Spleen (tissue), 11 donors: ENCODE data around the gene HERPUD1. TPM values are rescaled to one million over a fixed set of nuclear protein-coding genes. Genes with fewer than 3 reads are reported as not detected.

Source experiments
- DNase-seq: peaks from one replicate; pipeline ENCODE4 v3.0.0-alpha.2; 2020
- H3K27ac ChIP-seq, 8 donors: fragments of 200-600 bp; sonication (generic) in 7 of 8; 1 replicate in 4 of 8; 2 replicates in 4 of 8; pipeline versions ENCODE4 v1.5.0 to v1.8.0; 2016 to 2021; ENCODE audit warnings: inconsistent platforms in 4 of 8, mild to moderate bottlenecking in 4 of 8, moderate library complexity in 1 of 8
- H3K27me3 ChIP-seq, 7 donors: fragments of 200-600 bp; sonication (generic) in 6 of 7; replicated peaks in 1 of 7; 1 replicate in 4 of 7; 2 replicates in 3 of 7; pipeline versions ENCODE4 v1.5.0 to v1.8.0; 2016 to 2021; ENCODE audit warnings: inconsistent platforms in 3 of 7, mild to moderate bottlenecking in 1 of 7
- H3K36me3 ChIP-seq, 6 donors: fragments of 200-600 bp; sonication (generic) in 5 of 6; 1 replicate in 4 of 6; 2 replicates in 2 of 6; pipeline versions ENCODE4 v1.5.0 to v1.8.0; 2016 to 2021; ENCODE audit warnings: inconsistent platforms in 2 of 6
- H3K4me1 ChIP-seq, 6 donors: fragments of 200-600 bp; sonication (generic) in 5 of 6; 1 replicate in 3 of 6; 2 replicates in 3 of 6; pipeline versions ENCODE4 v1.5.0 to v1.8.0; 2016 to 2021; ENCODE audit warnings: inconsistent platforms in 3 of 6
- H3K4me3 ChIP-seq, 8 donors: fragments of 200-600 bp; sonication (generic) in 7 of 8; 1 replicate in 4 of 8; 2 replicates in 4 of 8; pipeline versions ENCODE4 v1.5.0 to v1.8.0; 2016 to 2021; ENCODE audit warnings: inconsistent platforms in 4 of 8, mild to moderate bottlenecking in 4 of 8, moderate library complexity in 2 of 8
- H3K9me3 ChIP-seq, 8 donors: fragments of 200-600 bp; sonication (generic) in 7 of 8; 1 replicate in 4 of 8; 2 replicates in 4 of 8; pipeline versions ENCODE4 v1.5.0 to v1.8.0; 2016 to 2021; ENCODE audit warnings: inconsistent platforms in 4 of 8
- POLR2A ChIP-seq, 3 donors: fragments of 450-650 bp; IDR thresholded peaks; one replicate each; pipeline ENCODE4 v1.5.1; 2017; ENCODE audit warnings: antibody characterized with exemption in 3 of 3, mild to moderate bottlenecking in 1 of 3
- POLR2AphosphoS5 ChIP-seq, 3 donors: sonication (generic); formaldehyde crosslinking; IDR thresholded peaks; one replicate each; pipeline ENCODE4 v1.5.1; 2017; ENCODE audit warnings: antibody characterized with exemption in 3 of 3
- WGBS, 5 donors: extraction: QIAGEN DNeasy Blood & Tissue Kit in 3 of 5; methylation state at CpG; one replicate each; pipeline versions ENCODE4 v1.1.5 to v1.1.7; 2013 to 2018; 5-methylcytosine and 5-hydroxymethylcytosine counted together
- intact Hi-C: fragments of 100-400 bp; cut with DNase I; formaldehyde crosslinking; loops from one replicate; pipeline ENCODE4 v1.15.0; 2023; ENCODE audit warnings: low total_unique reads
- polyA plus RNA-seq, 3 donors: library from polyadenylated mRNA; stranded (reverse); fragments of 200-250 nt; gene quantifications; one replicate each; pipeline ENCODE4 v1.2.1, GENCODE V29; 2013
- total RNA-seq, 7 donors: library from RNA; depleted of rRNA in 3 of 7; stranded (reverse); fragments of >200 nt in 3 of 7; fragmentation: NEBNext Ultra II Directional in 4 of 7; extraction: Animal tissue kit (Norgen Biotek cat#: 25700) in 4 of 7; gene quantifications; one replicate each; pipeline versions ENCODE4 v1.1.0 to v1.2.1, GENCODE V29; 2016 to 2021
- TF ChIP-seq, protein P1 (sequence below), 11 experiments: fragments of 200-600 bp in 7 of 11; fragments of 450-650 bp in 4 of 11; sonication (generic) in 4 of 11; IDR thresholded peaks in 8 of 11; conservative IDR thresholded peaks in 3 of 11; 1 replicate in 7 of 11; 2 replicates in 4 of 11; pipeline versions ENCODE4 v1.4.0 to v1.8.0; 2016 to 2021; ENCODE audit warnings: antibody characterized with exemption in 11 of 11, inconsistent platforms in 4 of 11, mild to moderate bottlenecking in 1 of 11
- donor health status: healthy with polysubstance abuse.
- donor health status: DM: no; HTN: no; CAD: no; lungs with moderate emphysema.
- donor health status: DM: no; HTN: no; CAD: no.
- donor health status: Bipolar disorder and iron deficiency.
- donor health status: healthy.
- donor health status: DM: no; HTN: no; CAD: no.
- donor health status: DM: yes; HTN: yes; CAD: no.

HERPUD1 gene
- total and polyA plus RNA-seq, 10 donors: 84.1 to 370 (median 193) TPM

DNA sequence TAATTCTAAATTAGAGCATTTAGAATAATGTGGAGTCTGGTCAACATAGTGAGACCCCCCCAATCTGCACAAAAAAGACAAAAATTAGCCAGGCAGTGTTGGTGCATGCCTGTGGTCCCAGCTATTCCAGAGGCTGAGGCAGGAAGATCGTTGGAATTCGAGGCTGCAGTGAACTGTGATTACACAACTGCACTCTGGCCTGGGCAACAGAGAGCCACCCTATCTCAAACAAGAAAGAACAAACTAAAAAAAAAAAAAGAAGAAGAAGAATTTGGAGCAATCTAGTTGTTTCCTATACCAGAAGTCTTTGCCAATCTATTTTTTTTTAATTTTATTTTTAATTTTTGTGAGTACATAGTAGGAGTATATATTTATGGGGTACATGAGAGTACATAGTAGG lies 35.8 kb downstream of the HERPUD1 start:
- intact Hi-C loops: loop anchor here (10.0 kb wide), 2 partner anchors 77 to 207 kb away; no protein-coding TSS in a partner anchor
- peak overlapping the region in 1 of 8 donors; percentile 26 for H3K27ac ChIP-seq
- TF ChIP-seq, protein P1, sequence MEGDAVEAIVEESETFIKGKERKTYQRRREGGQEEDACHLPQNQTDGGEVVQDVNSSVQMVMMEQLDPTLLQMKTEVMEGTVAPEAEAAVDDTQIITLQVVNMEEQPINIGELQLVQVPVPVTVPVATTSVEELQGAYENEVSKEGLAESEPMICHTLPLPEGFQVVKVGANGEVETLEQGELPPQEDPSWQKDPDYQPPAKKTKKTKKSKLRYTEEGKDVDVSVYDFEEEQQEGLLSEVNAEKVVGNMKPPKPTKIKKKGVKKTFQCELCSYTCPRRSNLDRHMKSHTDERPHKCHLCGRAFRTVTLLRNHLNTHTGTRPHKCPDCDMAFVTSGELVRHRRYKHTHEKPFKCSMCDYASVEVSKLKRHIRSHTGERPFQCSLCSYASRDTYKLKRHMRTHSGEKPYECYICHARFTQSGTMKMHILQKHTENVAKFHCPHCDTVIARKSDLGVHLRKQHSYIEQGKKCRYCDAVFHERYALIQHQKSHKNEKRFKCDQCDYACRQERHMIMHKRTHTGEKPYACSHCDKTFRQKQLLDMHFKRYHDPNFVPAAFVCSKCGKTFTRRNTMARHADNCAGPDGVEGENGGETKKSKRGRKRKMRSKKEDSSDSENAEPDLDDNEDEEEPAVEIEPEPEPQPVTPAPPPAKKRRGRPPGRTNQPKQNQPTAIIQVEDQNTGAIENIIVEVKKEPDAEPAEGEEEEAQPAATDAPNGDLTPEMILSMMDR (IDR thresholded peaks at IDR 0.05 in 8 of 11, conservative IDR thresholded peaks at IDR 0.05 in 3 of 11): no peak
- TF ChIP-seq POLR2AphosphoS5 (IDR thresholded peaks at IDR 0.05): no peak
- TF ChIP-seq POLR2A (IDR thresholded peaks at IDR 0.05): no peak
- 42 to 55% (median 51%) methylated on average over 2 of the region's 2 CpGs for WGBS, 5 donors
- no peaks in the 10 kb centered on the region for H3K9me3 ChIP-seq
- peaks cover 15 to 82% (median 60%) of the 10 kb centered on the region in 6 donors for H3K4me1 ChIP-seq
- H3K27me3 ChIP-seq: no peaks in the 10 kb centered on the region
- H3K4me3 ChIP-seq: no peak overlapping the region
- H3K36me3 ChIP-seq: peaks cover 0 to 4% (median 0%) of the 10 kb centered on the region in 6 donors
- DNase-seq: no peak

DNA sequence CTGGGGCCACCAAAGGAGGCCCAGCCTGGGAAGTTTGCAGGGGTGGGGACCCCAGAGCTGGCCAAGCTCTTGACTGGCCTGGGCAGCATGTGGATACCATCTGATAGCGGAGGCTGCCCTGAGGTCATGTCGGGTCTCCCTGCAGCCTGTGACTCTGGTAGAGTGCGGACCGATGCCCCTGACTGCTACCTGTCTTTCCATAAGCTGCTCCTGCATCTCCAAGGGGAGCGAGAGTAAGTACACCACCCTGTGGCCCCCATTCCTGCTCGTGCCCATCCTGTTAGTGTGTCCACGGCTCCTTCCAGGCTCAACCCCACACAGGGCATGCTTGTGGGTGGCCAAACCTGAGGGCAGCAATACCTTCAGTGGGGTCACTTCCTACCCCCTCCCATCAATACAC lies 37.8 kb downstream of the HERPUD1 start:
- H3K4me1 ChIP-seq: peaks cover 13 to 83% (median 60%) of the 10 kb centered on the region in 6 donors
- intact Hi-C loops: loop anchor here (10.0 kb wide), 2 partner anchors 75 to 205 kb away; no protein-coding TSS in a partner anchor
- H3K27me3 ChIP-seq: no peaks in the 10 kb centered on the region
- peaks cover 0 to 4% (median 0%) of the 10 kb centered on the region in 6 donors for H3K36me3 ChIP-seq
- no peak for DNase-seq
- H3K27ac ChIP-seq: no peak overlapping the region
- H3K9me3 ChIP-seq: no peaks in the 10 kb centered on the region
- 96 to 99% (median 97%) methylated on average over 3 to 7 of the region's 7 CpGs for WGBS, 5 donors
- TF ChIP-seq POLR2AphosphoS5 (IDR thresholded peaks at IDR 0.05) (no peak), POLR2A (IDR thresholded peaks at IDR 0.05) (no peak)
- TF ChIP-seq, protein P1 (IDR thresholded peaks at IDR 0.05 in 8 of 11, conservative IDR thresholded peaks at IDR 0.05 in 3 of 11): no peak
- no peak overlapping the region for H3K4me3 ChIP-seq

DNA sequence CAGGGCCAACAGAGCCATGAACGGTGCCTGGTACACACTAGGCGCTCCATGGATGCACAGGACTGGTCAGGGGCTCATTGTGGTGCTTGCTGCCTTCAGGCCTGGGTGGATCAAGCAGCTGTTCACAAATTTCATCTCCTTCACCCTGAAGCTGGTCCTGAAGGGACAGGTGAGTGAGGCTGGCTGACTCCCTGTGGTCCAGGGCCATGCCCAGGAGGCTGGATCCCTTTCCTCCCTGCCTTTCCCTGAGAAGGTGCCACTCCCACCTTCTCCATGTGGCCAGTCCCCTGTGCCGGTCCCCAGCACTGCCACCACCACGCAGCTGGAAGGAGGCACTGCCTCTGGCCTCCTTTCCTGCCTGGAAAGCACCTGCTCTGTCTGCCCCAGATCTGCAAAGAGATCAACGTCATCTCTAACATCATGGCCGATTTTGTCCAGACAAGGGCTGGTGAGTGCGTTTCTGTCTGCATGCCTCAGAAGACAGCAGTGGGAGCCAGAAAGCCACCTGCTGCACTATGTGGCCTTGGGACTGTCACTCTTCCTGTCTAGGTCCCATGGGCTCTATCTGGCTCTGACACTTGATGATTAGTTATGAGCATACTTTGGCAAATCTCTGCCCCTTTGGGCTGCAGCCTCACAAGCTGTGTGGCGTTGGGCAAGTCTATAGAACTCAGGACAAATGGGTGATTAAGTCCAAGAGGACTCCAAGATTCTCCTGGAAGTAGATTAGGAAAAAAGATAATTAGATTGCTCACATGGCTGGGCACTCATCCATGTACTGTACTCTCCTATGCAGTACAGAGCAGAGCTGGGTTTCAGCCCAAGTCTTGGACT lies 39.2 kb downstream of the HERPUD1 start:
- intact Hi-C loops: no loop called here
- no peak for DNase-seq
- whole genome bisulfite sequencing, 5 donors: 44 to 65% (median 55%) methylated on average over 8 of the region's 8 CpGs

DNA sequence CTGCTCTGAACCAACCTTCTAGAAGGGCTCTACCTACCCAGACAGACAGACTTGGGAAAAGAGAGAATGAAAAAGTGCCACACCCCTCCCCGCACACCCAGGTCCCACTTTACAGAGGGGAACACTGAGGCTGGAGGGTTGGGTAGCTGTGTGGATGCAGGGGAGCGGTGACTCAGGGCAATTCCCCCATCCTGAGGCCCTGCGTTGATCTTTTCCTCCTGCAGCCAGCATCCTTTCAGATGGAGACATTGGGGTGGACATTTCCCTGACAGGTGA lies 39.8 kb downstream of the HERPUD1 start:
- TF ChIP-seq POLR2A (IDR thresholded peaks at IDR 0.05) (no peak), POLR2AphosphoS5 (IDR thresholded peaks at IDR 0.05) (no peak)
- TF ChIP-seq, protein P1 (IDR thresholded peaks at IDR 0.05 in 8 of 11, conservative IDR thresholded peaks at IDR 0.05 in 3 of 11): no peak
- H3K9me3 ChIP-seq: no peaks in the 10 kb centered on the region
- peaks cover 4 to 78% (median 51%) of the 10 kb centered on the region in 6 donors for H3K4me1 ChIP-seq
- no peak overlapping the region for H3K4me3 ChIP-seq
- H3K27me3 ChIP-seq: no peaks in the 10 kb centered on the region
- intact Hi-C loops: no loop called here
- no peak for DNase-seq
- H3K27ac ChIP-seq: peak overlapping the region in 1 of 8 donors; percentile 21
- 83 to 97% (median 95%) methylated on average over 3 of the region's 3 CpGs for WGBS, 5 donors
- H3K36me3 ChIP-seq: peaks cover 0 to 4% (median 0%) of the 10 kb centered on the region in 6 donors

More for the DNA sequence above, 39.2 kb downstream of the HERPUD1 start:
- Histone ChIP-seq H3K9me3 (no peaks in the 10 kb centered on the region), H3K27me3 (no peaks in the 10 kb centered on the region), H3K27ac (peak overlapping the region in 4 of 8 donors; percentile 17 to 50 (median 27)), H3K36me3 (peaks cover 0 to 4% (median 0%) of the 10 kb centered on the region in 6 donors), H3K4me1 (peaks cover 4 to 83% (median 54%) of the 10 kb centered on the region in 6 donors), H3K4me3 (no peak overlapping the region)
- TF ChIP-seq POLR2A (IDR thresholded peaks at IDR 0.05) (no peak), POLR2AphosphoS5 (IDR thresholded peaks at IDR 0.05) (peak; percentile 32 to 59 (median 46))
- TF ChIP-seq, protein P1 (IDR thresholded peaks at IDR 0.05 in 8 of 11, conservative IDR thresholded peaks at IDR 0.05 in 3 of 11): peak in 1 of 11 experiments; percentile 5
